22Rv1 (cell line): Measurements from ENCODE around the gene SKIC2.

ENCODE experiments used
- H3K27ac ChIP-seq: fragments of 450-650 bp; 2 replicates; pipeline ENCODE4 v1.5.1; 2017
- CTCF ChIP-seq: fragments of 450-650 bp; IDR thresholded peaks from 2 replicates; pipeline ENCODE4 v1.5.1; 2017; ENCODE audit warnings: mild to moderate bottlenecking
- ZFX ChIP-seq: fragments of 450-650 bp; IDR thresholded peaks from 2 replicates; pipeline ENCODE4 v1.6.1; 2017; ENCODE audit warnings: antibody characterized with exemption, borderline replicate concordance

SKIC2 gene

GRCh38 chr6:31966997-31967925, 8.3 kb downstream of the SKIC2 start:
- no peak overlapping the region for H3K27ac ChIP-seq

GRCh38 chr6:31967926-31968320, 8.9 kb downstream of the SKIC2 start:
- no peak for TF ChIP-seq CTCF
- no peak for TF ChIP-seq ZFX
- no peak overlapping the region for H3K27ac ChIP-seq

More at GRCh38 chr6:31966997-31967925, 8.3 kb downstream of the SKIC2 start:
- TF ChIP-seq ZFX (no peak), CTCF (no peak)

GRCh38 chr6:31968326-31968725, 9.4 kb downstream of the SKIC2 start:
- H3K27ac ChIP-seq = no peak overlapping the region
- TF ChIP-seq CTCF (no peak), ZFX (no peak)

- no peak overlapping the region for H3K27ac ChIP-seq
- no peak for TF ChIP-seq CTCF
- no peak for TF ChIP-seq ZFX
Measured at GRCh38 chr6:31968791-31969711, 10.1 kb downstream of the SKIC2 start.

- H3K27ac ChIP-seq = peak overlapping the region; percentile 94
- TF ChIP-seq CTCF = no peak
- TF ChIP-seq ZFX = no peak
Measured at GRCh38 chr6:31969712-31970603, 11.0 kb downstream of the SKIC2 start.

DNA sequence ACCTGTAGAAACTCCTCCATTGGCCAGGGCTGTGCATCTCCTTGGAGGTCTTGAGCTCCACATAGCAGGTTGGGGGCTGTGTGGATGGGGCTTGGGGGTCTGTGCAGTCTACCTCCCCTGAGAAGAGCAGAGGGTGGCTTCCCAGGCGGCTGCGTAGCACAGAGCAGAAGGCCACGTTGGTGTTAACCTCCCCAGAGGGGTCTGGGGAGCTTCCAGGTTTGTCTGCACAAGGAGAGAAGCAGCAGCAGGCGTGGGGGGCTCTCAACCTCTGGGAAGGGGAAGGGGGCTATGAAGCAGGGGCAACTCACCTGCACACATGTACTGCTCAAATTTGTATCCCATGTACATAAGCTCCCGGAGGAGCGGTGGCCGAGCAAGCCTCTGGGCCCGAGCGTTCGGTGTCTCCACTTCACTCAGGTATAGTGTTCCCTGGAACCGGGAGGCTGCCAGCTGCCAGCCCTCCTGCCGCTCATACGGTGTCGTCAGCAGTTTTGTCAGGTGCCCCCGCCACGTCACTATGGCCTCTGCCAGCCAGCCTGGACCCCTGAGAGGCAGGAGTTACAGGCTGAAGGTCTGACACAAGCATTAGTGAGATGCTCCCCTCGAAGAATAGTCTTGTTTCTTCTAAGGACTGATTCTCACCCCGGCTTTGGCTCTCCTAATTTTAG, 11.8 kb downstream of the SKIC2 start:
- peak overlapping the region; percentile 94 for H3K27ac ChIP-seq
- no peak for TF ChIP-seq ZFX
- TF ChIP-seq CTCF = no peak
